22Rv1 (cell line): Measurements from ENCODE around the gene KCNQ1OT1.

ENCODE experiments used
- ZFX ChIP-seq: fragments of 450-650 bp; IDR thresholded peaks from 2 replicates; pipeline ENCODE4 v1.6.1; 2017; ENCODE audit warnings: antibody characterized with exemption, borderline replicate concordance
- TF ChIP-seq, protein P1 (sequence below): fragments of 450-650 bp; IDR thresholded peaks from 2 replicates; pipeline ENCODE4 v1.5.1; 2017; ENCODE audit warnings: mild to moderate bottlenecking

DNA sequence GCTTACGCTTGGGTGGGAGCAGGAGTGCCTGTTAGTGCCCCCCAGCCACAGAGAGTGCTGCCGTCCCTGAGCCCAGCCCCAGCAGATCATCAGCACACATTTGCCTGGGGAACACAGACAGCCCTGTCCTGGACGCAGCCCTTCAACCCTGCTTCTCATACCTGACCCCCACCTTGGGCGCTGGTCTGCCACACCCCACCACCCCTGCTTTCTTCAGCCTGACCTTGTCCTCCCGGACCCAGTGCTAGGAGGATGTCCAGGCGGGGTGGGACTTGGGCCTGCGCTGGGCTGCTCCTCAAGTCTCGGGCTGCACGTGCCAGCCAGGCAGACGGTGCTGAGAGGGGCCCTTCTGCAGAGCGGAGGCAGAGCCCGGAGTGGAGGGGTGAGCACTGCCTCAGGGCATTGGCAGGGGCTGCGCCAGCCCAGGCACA, 119.2 kb downstream of the KCNQ1OT1 start:
- TF ChIP-seq, protein P1, sequence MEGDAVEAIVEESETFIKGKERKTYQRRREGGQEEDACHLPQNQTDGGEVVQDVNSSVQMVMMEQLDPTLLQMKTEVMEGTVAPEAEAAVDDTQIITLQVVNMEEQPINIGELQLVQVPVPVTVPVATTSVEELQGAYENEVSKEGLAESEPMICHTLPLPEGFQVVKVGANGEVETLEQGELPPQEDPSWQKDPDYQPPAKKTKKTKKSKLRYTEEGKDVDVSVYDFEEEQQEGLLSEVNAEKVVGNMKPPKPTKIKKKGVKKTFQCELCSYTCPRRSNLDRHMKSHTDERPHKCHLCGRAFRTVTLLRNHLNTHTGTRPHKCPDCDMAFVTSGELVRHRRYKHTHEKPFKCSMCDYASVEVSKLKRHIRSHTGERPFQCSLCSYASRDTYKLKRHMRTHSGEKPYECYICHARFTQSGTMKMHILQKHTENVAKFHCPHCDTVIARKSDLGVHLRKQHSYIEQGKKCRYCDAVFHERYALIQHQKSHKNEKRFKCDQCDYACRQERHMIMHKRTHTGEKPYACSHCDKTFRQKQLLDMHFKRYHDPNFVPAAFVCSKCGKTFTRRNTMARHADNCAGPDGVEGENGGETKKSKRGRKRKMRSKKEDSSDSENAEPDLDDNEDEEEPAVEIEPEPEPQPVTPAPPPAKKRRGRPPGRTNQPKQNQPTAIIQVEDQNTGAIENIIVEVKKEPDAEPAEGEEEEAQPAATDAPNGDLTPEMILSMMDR, result no peak
- no peak for TF ChIP-seq ZFX
